Psoas muscle (tissue), 8 donors: ENCODE measurements around the gene RPS23. TPM values are rescaled to one million over a fixed set of nuclear protein-coding genes. Genes with fewer than 3 reads are reported as not detected.

ENCODE experiments used
- ATAC-seq, 4 donors: fragments of 200-7000 bp; cut with Tn5 transposase; one replicate each; pipeline ENCODE4 v1.9.1; 2020; ENCODE audit warnings: moderate library complexity in 3 of 4, mild to moderate bottlenecking in 2 of 4
- DNase-seq, 2 donors: peaks; one replicate each; pipeline ENCODE4 v3.0.0-alpha.2; 2020
- H3K27ac ChIP-seq: fragments of 200-600 bp; one replicate; pipeline ENCODE4 v1.8.0; 2022
- H3K27me3 ChIP-seq, 3 donors: fragments of 200-600 bp in 1 of 3; one replicate each; pipeline versions ENCODE4 v1.6.1 to v1.8.0; 2013 to 2022; ENCODE audit warnings: low read length in 2 of 3, mild to moderate bottlenecking in 2 of 3, moderate library complexity in 1 of 3; ENCODE audit not compliant: insufficient read depth in 3 of 3
- H3K36me3 ChIP-seq, 2 donors: fragments of 200-600 bp in 1 of 2; one replicate each; pipeline versions ENCODE4 v1.6.1 to v1.8.0; 2013 to 2022; ENCODE audit warnings: low read depth in 1 of 2, mild to moderate bottlenecking in 1 of 2, moderate library complexity in 1 of 2; ENCODE audit not compliant: insufficient read depth in 1 of 2
- H3K4me1 ChIP-seq: fragments of 200-600 bp; one replicate; pipeline ENCODE4 v1.8.0; 2022
- H3K4me3 ChIP-seq: fragments of 200-600 bp; one replicate; pipeline ENCODE4 v1.8.0; 2022; ENCODE audit warnings: mild to moderate bottlenecking
- H3K9me3 ChIP-seq: fragments of 200-600 bp; one replicate; pipeline ENCODE4 v1.8.0; 2022
- WGBS, 3 donors: extraction: QIAGEN DNeasy Blood & Tissue Kit; methylation state at CpG; one replicate each; pipeline versions ENCODE4 v1.1.6 to v1.1.7; 2013; 5-methylcytosine and 5-hydroxymethylcytosine counted together
- intact Hi-C, 2 donors: fragments of 100-400 bp; cut with DNase I; formaldehyde crosslinking; loops; one replicate each; pipeline versions ENCODE4 v1.11.0 to v1.14.2; 2022
- polyA plus RNA-seq, 3 donors: library from polyadenylated mRNA; stranded (reverse); fragments of 200-250 nt; gene quantifications; one replicate each; pipeline ENCODE4 v1.2.3, GENCODE V29; 2013
- total RNA-seq, 4 donors: library from RNA; stranded (reverse); fragmentation: NEBNext Ultra II Directional in 2 of 4; extraction: Animal tissue kit (Norgen Biotek cat#: 25700) in 2 of 4; gene quantifications; one replicate each; pipeline versions ENCODE4 v1.2.1 to v1.2.4, GENCODE V29; 2021 to 2023
- TF ChIP-seq, protein P1 (sequence below): fragments of 200-600 bp; IDR thresholded peaks from one replicate; pipeline ENCODE4 v1.8.0; 2022; ENCODE audit warnings: antibody characterized with exemption
- donor health status: healthy with polysubstance abuse.
- donor health status: DM: no; HTN: no; CAD: no; lungs with moderate emphysema.
- donor health status: Bipolar disorder and iron deficiency.
- donor health status: healthy.
- donor health status: DM: yes; HTN: yes; CAD: no.
- donor health status: DM: no; HTN: no; CAD: no.
- donor health status: DM: no; HTN: no; CAD: no.
- donor health status: DM: yes; HTN: yes; CAD: no.

Gene RPS23
- total and polyA plus RNA-seq, 7 donors, result 1,381 to 4,268 (median 2,201) TPM

GRCh38 chr5:82252744-82253143 is 25.4 kb downstream of the RPS23 start:
- ATAC-seq, result no peak
- intact Hi-C loops, result no loop called here
- H3K9me3 ChIP-seq, result no peaks in the 10 kb centered on the region
- TF ChIP-seq, protein P1, sequence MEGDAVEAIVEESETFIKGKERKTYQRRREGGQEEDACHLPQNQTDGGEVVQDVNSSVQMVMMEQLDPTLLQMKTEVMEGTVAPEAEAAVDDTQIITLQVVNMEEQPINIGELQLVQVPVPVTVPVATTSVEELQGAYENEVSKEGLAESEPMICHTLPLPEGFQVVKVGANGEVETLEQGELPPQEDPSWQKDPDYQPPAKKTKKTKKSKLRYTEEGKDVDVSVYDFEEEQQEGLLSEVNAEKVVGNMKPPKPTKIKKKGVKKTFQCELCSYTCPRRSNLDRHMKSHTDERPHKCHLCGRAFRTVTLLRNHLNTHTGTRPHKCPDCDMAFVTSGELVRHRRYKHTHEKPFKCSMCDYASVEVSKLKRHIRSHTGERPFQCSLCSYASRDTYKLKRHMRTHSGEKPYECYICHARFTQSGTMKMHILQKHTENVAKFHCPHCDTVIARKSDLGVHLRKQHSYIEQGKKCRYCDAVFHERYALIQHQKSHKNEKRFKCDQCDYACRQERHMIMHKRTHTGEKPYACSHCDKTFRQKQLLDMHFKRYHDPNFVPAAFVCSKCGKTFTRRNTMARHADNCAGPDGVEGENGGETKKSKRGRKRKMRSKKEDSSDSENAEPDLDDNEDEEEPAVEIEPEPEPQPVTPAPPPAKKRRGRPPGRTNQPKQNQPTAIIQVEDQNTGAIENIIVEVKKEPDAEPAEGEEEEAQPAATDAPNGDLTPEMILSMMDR, result no peak
- H3K36me3 ChIP-seq, result peaks cover 0 to 8% of the 10 kb centered on the region in 2 donors
- no peak overlapping the region for H3K4me3 ChIP-seq
- no peaks in the 10 kb centered on the region for H3K27me3 ChIP-seq
- H3K27ac ChIP-seq, result no peak overlapping the region
- no peaks in the 10 kb centered on the region for H3K4me1 ChIP-seq
- no peak for DNase-seq

DNA sequence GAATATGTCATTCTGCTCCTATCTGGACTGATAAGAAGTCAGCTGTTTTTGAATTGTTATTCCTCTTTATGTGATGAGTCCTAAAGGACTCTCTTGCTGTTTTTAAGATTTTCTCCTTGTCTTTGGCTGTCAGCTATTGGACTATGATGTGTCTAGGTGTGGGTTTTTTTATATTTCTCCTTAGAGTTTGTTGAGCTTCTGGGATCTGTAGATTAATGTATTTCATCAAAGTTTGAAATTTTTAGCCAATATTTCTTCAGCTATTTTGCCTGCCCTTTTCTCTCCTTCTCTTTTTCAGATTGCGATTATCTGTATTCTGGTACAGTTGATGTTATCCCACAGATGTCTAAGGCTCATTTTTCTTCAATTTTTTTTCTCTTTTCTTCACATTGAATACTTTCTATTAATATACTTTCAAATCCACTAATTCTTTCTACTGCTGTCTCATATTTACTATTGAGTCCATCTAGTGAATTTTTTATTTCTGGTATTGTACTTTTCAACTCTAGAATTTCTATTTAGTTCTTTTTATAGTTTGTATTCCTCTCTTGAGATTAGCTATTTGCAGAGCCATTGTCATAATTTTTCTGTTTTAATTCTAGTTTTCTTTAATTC is 31.1 kb downstream of the RPS23 start:
- WGBS, 3 donors, result 94 to 100% (median 100%) methylated on average over 1 of the region's 1 CpG
- Histone ChIP-seq H3K9me3 (peaks cover 13% of the 10 kb centered on the region), H3K4me3 (no peak overlapping the region), H3K27ac (no peak overlapping the region), H3K4me1 (no peaks in the 10 kb centered on the region), H3K36me3 (no peaks in the 10 kb centered on the region), H3K27me3 (no peaks in the 10 kb centered on the region)
- DNase-seq (no peak), ATAC-seq (no peak)
- intact Hi-C loops, result no loop called here
- TF ChIP-seq, protein P1, result no peak

DNA sequence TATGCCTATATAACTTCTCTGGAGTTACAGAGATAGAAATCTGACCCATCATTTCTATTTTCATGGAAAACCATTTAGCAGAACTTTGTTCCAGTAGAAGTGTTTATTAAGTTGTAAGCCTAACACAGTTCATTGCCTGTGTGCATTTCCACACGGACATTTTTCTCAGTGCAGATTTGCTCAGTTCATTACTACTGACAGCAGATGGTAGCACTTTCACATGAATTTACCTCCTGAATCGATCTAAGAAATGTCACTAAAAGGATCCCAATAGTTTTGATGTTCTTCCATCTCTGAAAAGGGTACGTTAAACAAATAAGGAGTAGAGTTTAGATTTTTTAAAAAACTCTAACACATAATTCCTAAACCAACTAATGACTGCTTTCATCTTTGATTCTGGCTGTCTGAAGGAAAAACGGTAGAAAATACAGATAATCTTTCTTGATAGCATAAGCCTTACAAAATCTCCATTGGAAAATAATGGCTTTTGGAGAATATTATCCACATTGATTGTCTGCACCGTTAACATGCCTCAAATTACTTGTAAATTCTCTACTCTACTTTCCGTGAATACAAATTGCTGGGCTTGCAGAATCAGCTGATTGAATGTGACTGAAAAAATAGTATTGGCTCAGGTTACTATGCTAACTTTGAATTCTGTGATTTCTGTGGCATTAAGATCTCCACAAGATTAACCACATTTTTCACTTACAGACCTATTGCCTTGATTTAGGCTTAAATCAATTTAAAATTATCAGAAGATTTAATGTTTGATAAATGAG is 33.1 kb downstream of the RPS23 start:
- H3K4me3 ChIP-seq, result no peak overlapping the region
- H3K4me1 ChIP-seq, result no peaks in the 10 kb centered on the region
- 27 to 39% (median 27%) methylated on average over 6 of the region's 6 CpGs for WGBS, 3 donors
- DNase-seq (no peak), ATAC-seq (peak in 1 of 4 donors; percentile 58)
- intact Hi-C loops, result no loop called here
- no peaks in the 10 kb centered on the region for H3K36me3 ChIP-seq
- H3K9me3 ChIP-seq, result peaks cover 13% of the 10 kb centered on the region
- H3K27ac ChIP-seq, result no peak overlapping the region
- TF ChIP-seq, protein P1, result no peak
- H3K27me3 ChIP-seq, result no peaks in the 10 kb centered on the region

DNA sequence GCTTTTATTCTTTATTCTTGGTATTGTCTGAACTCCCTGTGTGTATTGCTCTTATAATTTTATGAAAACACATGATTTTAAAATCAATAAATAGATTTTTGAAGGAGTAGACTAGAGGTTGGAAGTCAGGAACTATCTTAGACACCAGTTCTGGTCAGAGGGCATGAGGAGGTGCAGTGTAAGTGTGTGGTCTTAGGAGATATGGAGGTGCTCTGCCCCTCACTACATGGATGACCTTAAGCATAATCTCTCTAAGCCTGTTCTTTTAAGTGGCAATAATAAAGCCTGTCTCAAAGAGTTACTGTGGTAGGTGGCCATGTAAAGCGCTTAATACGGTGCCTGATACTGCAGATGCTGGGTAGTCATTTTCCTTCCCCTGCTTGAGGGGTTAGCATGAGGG is 34.0 kb downstream of the RPS23 start:
- Histone ChIP-seq H3K4me3 (no peak overlapping the region), H3K36me3 (no peaks in the 10 kb centered on the region), H3K4me1 (no peaks in the 10 kb centered on the region), H3K27ac (no peak overlapping the region), H3K9me3 (peaks cover 13% of the 10 kb centered on the region), H3K27me3 (no peaks in the 10 kb centered on the region)
- DNase-seq (no peak), ATAC-seq (no peak)
- WGBS, 3 donors, result 93 to 100% (median 98%) methylated on average over 2 of the region's 2 CpGs
- intact Hi-C loops, result no loop called here
- TF ChIP-seq, protein P1, result no peak
